Keratinocyte (primary cell): ENCODE data around the gene SPATA45. TPM values are rescaled to one million over a fixed set of nuclear protein-coding genes. Genes with fewer than 3 reads are reported as not detected.

ENCODE experiments used
- DNase-seq: peaks from one replicate; pipeline ENCODE4 v3.0.0-alpha.2; 2011; ENCODE audit warnings: low read depth, missing footprints, low spot score
- FAIRE-seq: peaks from 2 replicates; lab custom pipeline; 2011; peaks lifted over from hg19 to GRCh38; lab: Jason Lieb, UNC
- H2AFZ ChIP-seq: 2 replicates; pipeline ENCODE4 v1.6.0; 2012; ENCODE audit warnings: low read length, control low read depth, inconsistent platforms; ENCODE audit not compliant: control insufficient read depth
- H3K27ac ChIP-seq: 2 replicates; pipeline ENCODE4 v1.5.1; 2011; ENCODE audit warnings: low read length; ENCODE audit not compliant: control insufficient read depth, insufficient read depth
- H3K27me3 ChIP-seq: 3 replicates; pipeline ENCODE4 v1.6.0; 2011; ENCODE audit warnings: low read length; ENCODE audit not compliant: control insufficient read depth, insufficient read depth; ENCODE audit errors: extremely low read depth
- H3K36me3 ChIP-seq, 2 experiments: 2 replicates in 1 of 2; 3 replicates in 1 of 2; pipeline ENCODE4 v1.5.1; 2011; ENCODE audit warnings: low read length in 2 of 2, mild to moderate bottlenecking in 1 of 2; ENCODE audit not compliant: control insufficient read depth in 2 of 2, insufficient read depth in 2 of 2; ENCODE audit errors: extremely low read depth in 1 of 2
- H3K4me1 ChIP-seq: 3 replicates; pipeline ENCODE4 v1.5.1; 2011; ENCODE audit warnings: low read length; ENCODE audit not compliant: control insufficient read depth, insufficient read depth; ENCODE audit errors: extremely low read depth
- H3K4me2 ChIP-seq: 3 replicates; pipeline ENCODE4 v1.6.0; 2011; ENCODE audit warnings: low read depth, low read length; ENCODE audit not compliant: control insufficient read depth, insufficient read depth; ENCODE audit errors: extremely low read depth
- H3K4me3 ChIP-seq, 3 experiments: fragments of 200-600 bp in 1 of 3; sonication (generic) in 1 of 3; 2 replicates in 2 of 3; 3 replicates in 1 of 3; pipeline ENCODE4 v1.5.1; 2011 to 2016; ENCODE audit warnings: low read length in 3 of 3, mild to moderate bottlenecking in 3 of 3, control low read depth in 2 of 3, inconsistent platforms in 1 of 3, low read depth in 1 of 3, mixed read lengths in 1 of 3, mixed run types in 1 of 3, moderate library complexity in 1 of 3; ENCODE audit not compliant: control insufficient read depth in 2 of 3, insufficient read depth in 2 of 3; ENCODE audit errors: extremely low read depth in 1 of 3
- H3K79me2 ChIP-seq: 2 replicates; pipeline ENCODE4 v1.6.0; 2012; ENCODE audit warnings: low read length; ENCODE audit not compliant: control insufficient read depth, insufficient read depth
- H3K9ac ChIP-seq: 3 replicates; pipeline ENCODE4 v1.6.0; 2011; ENCODE audit warnings: low read length; ENCODE audit not compliant: control insufficient read depth, insufficient read depth; ENCODE audit errors: extremely low read depth
- H3K9me1 ChIP-seq: 3 replicates; pipeline ENCODE4 v1.6.0; 2011; ENCODE audit warnings: low read length; ENCODE audit not compliant: control insufficient read depth, insufficient read depth; ENCODE audit errors: extremely low read depth
- H3K9me3 ChIP-seq: 2 replicates; pipeline ENCODE4 v1.5.1; 2012; ENCODE audit warnings: low read depth, low read length; ENCODE audit not compliant: control insufficient read depth
- H4K20me1 ChIP-seq: 3 replicates; pipeline ENCODE4 v1.6.0; 2011; ENCODE audit warnings: low read length; ENCODE audit not compliant: control insufficient read depth, insufficient read depth; ENCODE audit errors: extremely low read depth
- CTCF ChIP-seq, 3 experiments: IDR thresholded peaks in 1 of 3; conservative IDR thresholded peaks in 1 of 3; optimal IDR thresholded peaks in 1 of 3; 2 replicates in 2 of 3; 3 replicates in 1 of 3; pipeline versions ENCODE3 to v1.5.1; 2011; ENCODE audit warnings: low read length in 3 of 3, mild to moderate bottlenecking in 3 of 3, moderate library complexity in 2 of 3, control low read depth in 1 of 3, inconsistent platforms in 1 of 3; ENCODE audit not compliant: insufficient read depth in 2 of 3; ENCODE audit errors: extremely low read depth in 1 of 3
- EZH2 ChIP-seq: IDR thresholded peaks from one replicate; pipeline ENCODE4 v1.6.1; 2012; ENCODE audit warnings: inconsistent platforms, mild to moderate bottlenecking, low read length, moderate library complexity
- dilution Hi-C: fragments of 300-500 bp; cut with MboI; formaldehyde crosslinking; loops from one replicate; pipeline ENCODE4 v1.7.0; 2020; ENCODE audit warnings: low sequenced_read_pairs; ENCODE audit not compliant: extremely low pct_ligation_motif_present
- polyA plus RNA-seq, 5 experiments: library from polyadenylated mRNA; depleted of rRNA in 3 of 5; stranded (reverse) in 3 of 5; stranded (forward) in 1 of 5; unstranded in 1 of 5; fragments of >200 nt; gene quantifications; 1 replicate in 1 of 5; 2 replicates in 3 of 5; 3 replicates in 1 of 5; pipeline versions ENCODE4 v1.2.1 to v1.2.3, GENCODE V29; 2011 to 2012; ENCODE audit warnings: missing spikeins in 2 of 5, low read depth in 1 of 5, low replicate concordance in 1 of 5

Gene SPATA45
- polyA plus RNA-seq, 1 donor (not counting 4 experiments of a cell fraction or from before 2014, with no cell fraction given) = not detected

- no peaks in the 10 kb centered on the region for H3K9me3 ChIP-seq
- no peaks in the 10 kb centered on the region for H3K27me3 ChIP-seq
- dilution Hi-C loops = no loop called here
- FAIRE-seq (no peak), DNase-seq (no peak)
- no peaks in the 10 kb centered on the region for H3K9me1 ChIP-seq
- H3K27ac ChIP-seq = no peak overlapping the region
- H4K20me1 ChIP-seq = no peaks in the 10 kb centered on the region
- peaks cover 1% of the 10 kb centered on the region for H3K4me1 ChIP-seq
- no peak overlapping the region for H3K4me2 ChIP-seq
- H3K4me3 ChIP-seq = no peak overlapping the region
- peaks cover 7 to 10% of the 10 kb centered on the region in 2 experiments for H3K36me3 ChIP-seq
- H3K79me2 ChIP-seq = peaks cover 2% of the 10 kb centered on the region
- TF ChIP-seq CTCF (optimal IDR thresholded peaks at IDR 0.05 in 1 of 3, IDR thresholded peaks at IDR 0.05 in 1 of 3, conservative IDR thresholded peaks at IDR 0.05 in 1 of 3; ENCODE audit: extremely low read depth in 1 of 3, insufficient read depth in 2 of 3, low read length in 3 of 3) (no peak), EZH2 (no peak)
- H3K9ac ChIP-seq = no peak overlapping the region
- no peak overlapping the region for H2AFZ ChIP-seq
These were observed 31.0 kb upstream of the SPATA45 start for GRCh38 chr1:212878418-212878817.

GRCh38 chr1:212873518-212873917, 26.1 kb upstream of the SPATA45 start:
- DNase-seq (no peak), FAIRE-seq (no peak)
- peaks cover 11% of the 10 kb centered on the region for H3K4me1 ChIP-seq
- peak overlapping the region; percentile 38 for H3K27ac ChIP-seq
- H4K20me1 ChIP-seq = no peaks in the 10 kb centered on the region
- dilution Hi-C loops = no loop called here
- no peaks in the 10 kb centered on the region for H3K9me1 ChIP-seq
- H3K79me2 ChIP-seq = peaks cover 2% of the 10 kb centered on the region
- H3K4me3 ChIP-seq = no peak overlapping the region
- H2AFZ ChIP-seq = no peak overlapping the region
- no peaks in the 10 kb centered on the region for H3K9me3 ChIP-seq
- no peak for TF ChIP-seq EZH2
- TF ChIP-seq CTCF (optimal IDR thresholded peaks at IDR 0.05 in 1 of 3, IDR thresholded peaks at IDR 0.05 in 1 of 3, conservative IDR thresholded peaks at IDR 0.05 in 1 of 3; ENCODE audit: extremely low read depth in 1 of 3, insufficient read depth in 2 of 3, low read length in 3 of 3) = no peak
- no peaks in the 10 kb centered on the region for H3K27me3 ChIP-seq
- no peak overlapping the region for H3K4me2 ChIP-seq
- no peak overlapping the region for H3K9ac ChIP-seq
- H3K36me3 ChIP-seq = peaks cover 6 to 12% of the 10 kb centered on the region in 2 experiments
